ENCODE results near the gene GRB10.

GRCh38 chr7:50774319-50774718, 8.4 kb downstream of the GRB10 start:
- no peak for TF ChIP-seq POLR2A (IDR thresholded peaks at IDR 0.05)
- no peak for TF ChIP-seq CTCF (IDR thresholded peaks at IDR 0.05)
- TF ChIP-seq POLR2AphosphoS5 (IDR thresholded peaks at IDR 0.05; ENCODE audit: insufficient read depth in 1 of 2, low read depth in 1 of 2) = no peak
